ENCODE measurements around the gene STAP2.

STAP2 gene

DNA sequence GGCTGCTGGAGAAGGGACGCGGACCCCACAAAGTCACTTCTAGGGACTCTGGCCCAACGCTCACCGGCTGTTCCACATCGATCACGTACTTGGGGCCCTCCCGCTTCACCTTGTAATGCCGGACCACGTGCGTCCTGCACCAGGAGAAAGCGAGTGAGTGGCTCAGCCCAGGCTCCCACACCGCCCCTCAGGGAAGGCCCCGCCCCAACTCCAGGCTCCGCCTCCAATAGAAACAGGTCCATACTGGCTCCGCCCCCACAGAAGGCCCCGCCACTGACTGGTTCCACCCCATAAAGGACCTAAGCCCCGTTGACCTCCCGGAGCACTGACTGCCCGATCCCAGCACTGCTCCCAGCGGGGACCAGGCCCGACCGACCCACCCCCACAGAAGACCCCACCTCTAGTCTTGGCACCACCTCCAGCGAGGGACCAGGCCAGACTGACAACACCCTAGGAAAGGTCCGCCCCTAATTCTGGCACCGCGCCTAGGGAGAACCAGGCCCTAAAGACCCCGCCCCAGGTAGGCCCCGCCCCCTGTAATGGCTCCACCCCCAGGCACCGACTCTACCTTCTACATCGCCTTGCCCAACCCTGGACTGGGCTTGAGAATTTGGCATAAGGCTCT, 11.3 kb downstream of the STAP2 start:
- DNase-seq (ENCODE audit: low read depth): no peak

DNA sequence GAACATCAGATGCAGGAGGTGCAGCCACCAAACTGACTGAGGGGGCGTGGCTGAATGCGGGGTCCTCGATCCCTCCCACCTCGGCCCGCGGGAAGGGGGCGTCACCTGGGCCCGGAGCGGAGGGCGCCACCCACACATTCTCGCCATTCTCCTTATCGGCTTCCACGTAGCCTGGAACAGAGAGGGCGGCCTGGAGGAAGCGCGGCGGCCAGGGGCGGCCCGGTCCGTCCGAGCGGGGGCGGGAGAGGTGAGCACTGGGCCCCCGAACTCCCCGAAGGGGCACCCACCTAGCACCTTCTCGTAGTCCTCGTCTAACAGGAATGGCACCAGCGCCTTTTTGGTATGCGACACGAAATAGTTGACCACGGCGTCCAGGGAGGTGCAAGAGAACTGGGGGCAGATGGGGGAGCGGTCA, 11.8 kb downstream of the STAP2 start:
- no peak for DNase-seq (ENCODE audit: low read depth)

DNA sequence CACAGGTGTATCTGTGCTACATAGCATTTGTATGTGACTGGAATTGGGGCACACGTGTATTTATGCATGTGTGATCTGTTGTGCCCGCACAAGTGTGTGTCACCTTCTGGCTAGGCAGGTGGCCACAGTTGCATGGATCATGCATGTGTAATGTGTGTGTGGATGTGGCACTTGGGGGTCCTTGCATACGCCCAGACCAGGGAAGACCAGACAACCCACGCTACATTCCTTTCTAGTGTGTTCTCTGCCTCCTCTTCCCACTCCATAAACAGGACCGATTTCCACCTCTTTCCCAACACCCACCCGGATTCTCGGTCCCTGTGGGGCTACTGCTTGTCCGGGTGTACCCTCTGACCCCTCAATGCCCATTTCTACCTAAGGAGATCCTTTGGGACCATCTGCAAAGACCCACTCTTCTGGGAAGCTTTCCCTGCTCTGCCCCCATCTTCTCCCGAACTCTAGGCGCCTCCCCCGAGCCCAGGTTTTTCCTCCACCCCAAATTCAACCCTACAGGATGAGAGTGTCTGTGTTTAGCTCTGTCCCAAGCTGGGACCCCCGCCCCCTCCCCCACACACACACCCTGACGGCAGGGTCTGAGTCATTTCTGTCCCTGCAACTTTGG, 12.3 kb downstream of the STAP2 start:
- no peak for DNase-seq (ENCODE audit: low read depth)

DNA sequence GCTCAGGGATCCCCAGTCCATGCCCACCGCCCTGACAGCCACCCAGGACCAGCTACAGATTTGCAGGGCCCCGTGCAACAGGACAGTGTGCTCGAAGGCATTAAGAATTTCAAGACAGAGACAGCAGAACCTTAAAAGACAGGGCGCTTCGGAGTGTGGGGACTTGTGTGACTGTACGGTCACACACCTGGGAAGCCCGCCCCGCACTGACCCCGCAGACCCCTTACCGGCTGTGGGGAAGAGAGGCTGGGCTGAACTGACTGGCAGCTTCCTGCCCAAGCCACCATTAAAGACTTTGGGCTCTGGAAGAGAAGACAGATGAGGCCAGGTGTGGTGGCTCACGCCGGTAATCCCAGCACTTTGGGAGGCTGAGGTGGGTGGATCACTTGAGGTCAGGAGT, 14.4 kb downstream of the STAP2 start:
- no peak for DNase-seq (ENCODE audit: low read depth)

DNA sequence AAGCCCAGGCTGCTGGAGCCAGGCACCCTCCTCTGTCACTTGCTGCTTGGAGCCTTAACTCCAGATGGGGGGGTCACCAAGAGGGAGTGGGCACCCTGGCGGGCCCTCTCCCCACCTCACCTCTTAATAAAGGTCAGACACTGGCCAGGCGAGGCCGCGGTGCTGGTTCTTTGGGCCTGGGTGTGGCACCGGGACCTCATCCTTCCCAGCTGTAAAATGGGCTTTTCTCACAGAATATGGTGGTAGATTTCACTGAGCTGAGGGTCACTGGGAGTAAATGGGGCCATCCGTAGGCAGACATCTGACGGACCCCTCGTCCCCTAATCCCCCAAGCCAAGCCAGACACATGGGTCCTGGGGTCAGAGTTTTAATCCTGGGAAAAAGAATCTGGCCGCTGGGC, 14.9 kb downstream of the STAP2 start:
- no peak for DNase-seq (ENCODE audit: low read depth)

DNA sequence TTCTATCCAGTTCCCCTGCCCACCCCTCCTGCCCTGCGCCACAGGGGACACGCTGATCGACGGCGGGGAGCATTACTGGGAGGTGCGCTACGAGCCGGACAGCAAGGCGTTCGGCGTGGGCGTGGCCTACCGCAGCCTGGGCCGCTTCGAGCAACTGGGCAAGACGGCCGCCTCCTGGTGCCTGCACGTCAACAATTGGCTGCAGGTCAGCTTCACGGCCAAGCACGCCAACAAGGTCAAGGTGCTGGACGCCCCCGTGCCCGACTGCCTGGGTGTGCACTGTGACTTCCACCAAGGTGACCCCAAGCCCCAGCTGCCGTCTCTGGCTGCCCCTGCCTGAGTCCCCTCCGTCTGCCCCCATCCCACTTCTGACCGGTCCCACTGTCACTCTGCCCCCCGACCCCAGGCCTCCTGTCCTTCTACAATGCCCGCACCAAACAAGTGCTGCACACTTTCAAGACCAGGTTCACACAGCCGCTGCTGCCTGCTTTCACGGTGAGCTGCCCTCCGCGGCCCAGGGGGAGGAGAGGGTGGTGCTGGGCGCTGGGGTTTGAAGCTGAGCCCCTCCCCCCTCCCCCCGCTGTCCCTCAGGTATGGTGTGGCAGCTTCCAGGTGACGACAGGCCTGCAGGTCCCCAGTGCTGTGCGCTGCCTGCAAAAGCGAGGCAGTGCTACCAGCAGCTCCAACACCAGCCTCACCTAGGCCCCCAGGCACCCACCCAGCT, 15.5 kb downstream of the STAP2 start:
- no peak for DNase-seq (ENCODE audit: low read depth)

DNA sequence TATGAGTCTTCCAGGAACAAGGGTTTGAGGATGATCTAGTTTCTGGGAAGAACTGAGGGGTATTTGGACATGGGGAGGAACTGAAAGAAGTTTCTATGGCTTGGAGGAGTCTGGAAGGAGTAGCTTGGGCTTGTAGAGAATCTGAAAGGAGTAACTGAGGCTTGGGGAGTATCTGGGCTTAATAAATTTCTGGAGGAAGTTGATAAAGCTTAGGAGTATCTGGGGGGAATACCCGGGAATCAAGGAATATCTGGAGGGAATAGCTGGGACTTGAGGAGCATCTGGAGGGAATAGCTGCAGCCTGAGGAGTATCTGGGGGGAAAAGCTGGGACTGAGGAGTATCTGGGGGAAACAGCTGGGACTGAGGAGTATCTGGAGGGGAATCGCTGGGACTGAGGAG, 18.2 kb downstream of the STAP2 start:
- no peak for DNase-seq (ENCODE audit: low read depth)

DNA sequence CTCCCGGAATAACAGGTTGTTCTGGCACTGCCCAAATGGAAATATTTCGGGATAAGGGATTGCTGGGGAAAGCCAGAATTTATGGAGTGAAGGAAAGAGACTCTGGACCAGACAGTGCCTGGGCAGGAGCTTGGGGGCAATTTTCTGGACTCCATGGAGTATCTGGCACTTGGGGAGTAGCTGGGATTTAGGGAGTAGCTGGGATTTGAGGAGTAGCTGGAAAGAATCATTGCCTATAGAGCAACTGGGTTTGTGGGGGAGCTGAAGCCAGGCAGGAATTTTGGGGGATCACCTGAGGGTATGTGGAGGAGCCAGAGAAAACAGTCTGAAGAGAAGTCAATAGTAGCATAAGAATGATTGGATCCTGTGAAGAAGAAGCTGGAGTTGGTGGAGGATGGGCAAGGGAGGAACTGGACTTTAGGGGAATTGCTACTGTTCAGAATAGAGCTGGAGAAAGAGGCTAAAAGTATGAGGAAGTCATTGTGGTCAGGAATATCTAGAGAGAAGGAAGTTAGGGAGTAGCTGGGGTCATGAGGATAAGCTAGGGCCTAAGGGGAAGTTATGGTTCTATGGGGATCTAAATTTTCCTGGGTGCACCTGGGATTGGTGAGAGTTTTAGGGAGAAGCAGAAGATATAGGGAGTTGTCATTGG, 19.4 kb downstream of the STAP2 start:
- no peak for DNase-seq (ENCODE audit: low read depth)

DNA sequence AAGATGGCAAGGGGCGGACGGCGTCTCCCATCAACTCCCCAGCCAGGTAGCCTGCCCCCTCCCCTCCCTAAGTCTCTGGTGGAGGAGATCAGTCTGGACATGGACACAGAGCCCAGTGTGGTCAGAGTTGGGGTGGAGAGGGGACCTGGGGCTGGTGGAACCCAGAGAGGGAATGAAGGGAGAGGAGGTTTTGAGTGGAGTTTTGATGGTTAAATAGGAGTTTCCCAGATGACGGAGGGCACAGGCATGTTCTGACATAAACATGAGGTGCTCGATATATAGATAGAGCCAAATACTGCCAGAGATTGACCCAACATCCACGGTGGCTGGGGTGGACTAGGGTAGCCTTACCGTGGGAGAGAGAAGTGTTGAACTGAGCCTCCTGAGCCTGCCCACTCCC, 20.2 kb downstream of the STAP2 start:
- DNase-seq (ENCODE audit: low read depth): no peak

DNA sequence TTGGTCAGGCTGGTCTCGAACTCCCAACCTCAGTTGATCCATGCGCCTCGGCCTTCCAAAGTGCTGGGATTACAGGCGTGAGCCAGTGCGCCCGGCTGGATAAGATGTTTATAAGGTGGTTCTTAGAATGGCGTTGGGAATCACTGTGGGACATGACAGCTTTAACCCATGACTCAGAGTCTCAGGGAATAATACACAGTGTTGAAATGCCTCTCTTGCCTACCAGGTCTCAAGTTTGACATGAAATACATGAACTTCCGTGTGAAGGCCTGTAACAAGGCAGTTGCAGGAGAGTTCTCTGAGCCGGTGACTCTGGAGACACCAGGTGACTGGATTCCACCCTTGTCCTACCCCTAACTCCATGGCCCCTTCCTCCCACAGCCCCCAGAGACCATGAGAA, 21.7 kb downstream of the STAP2 start:
- DNase-seq (ENCODE audit: low read depth): no peak

DNA sequence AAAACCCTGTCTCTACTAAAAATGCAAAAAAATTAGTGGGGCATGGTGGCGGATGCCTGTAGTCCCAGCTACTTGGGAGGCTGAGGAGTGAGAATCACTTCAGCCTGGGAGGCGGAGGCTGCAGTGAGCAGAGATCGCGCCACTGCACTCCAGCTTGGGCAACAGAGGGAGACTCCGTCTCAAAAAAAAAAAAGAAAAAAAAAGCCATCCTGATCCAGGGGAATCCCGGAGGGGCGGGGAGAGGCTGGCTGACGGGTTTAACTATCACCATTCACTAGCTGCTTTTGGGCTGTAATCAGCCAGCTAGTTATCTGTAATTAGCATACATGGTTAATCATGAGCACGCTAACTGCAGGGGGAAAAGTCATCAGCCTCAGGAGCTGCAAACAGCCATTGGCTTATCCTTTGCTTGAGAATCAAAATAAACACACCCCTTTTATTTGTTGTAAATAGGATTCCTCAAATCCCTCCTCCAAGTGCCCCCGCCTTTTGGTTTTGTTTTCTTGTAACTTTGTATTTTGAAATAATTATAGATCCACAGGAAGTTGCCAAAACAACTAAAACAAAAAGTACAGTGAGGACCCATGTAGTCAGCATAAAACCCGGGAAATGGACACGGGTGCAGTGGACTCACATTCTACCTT, 24.7 kb downstream of the STAP2 start:
- no peak for DNase-seq (ENCODE audit: low read depth)

DNA sequence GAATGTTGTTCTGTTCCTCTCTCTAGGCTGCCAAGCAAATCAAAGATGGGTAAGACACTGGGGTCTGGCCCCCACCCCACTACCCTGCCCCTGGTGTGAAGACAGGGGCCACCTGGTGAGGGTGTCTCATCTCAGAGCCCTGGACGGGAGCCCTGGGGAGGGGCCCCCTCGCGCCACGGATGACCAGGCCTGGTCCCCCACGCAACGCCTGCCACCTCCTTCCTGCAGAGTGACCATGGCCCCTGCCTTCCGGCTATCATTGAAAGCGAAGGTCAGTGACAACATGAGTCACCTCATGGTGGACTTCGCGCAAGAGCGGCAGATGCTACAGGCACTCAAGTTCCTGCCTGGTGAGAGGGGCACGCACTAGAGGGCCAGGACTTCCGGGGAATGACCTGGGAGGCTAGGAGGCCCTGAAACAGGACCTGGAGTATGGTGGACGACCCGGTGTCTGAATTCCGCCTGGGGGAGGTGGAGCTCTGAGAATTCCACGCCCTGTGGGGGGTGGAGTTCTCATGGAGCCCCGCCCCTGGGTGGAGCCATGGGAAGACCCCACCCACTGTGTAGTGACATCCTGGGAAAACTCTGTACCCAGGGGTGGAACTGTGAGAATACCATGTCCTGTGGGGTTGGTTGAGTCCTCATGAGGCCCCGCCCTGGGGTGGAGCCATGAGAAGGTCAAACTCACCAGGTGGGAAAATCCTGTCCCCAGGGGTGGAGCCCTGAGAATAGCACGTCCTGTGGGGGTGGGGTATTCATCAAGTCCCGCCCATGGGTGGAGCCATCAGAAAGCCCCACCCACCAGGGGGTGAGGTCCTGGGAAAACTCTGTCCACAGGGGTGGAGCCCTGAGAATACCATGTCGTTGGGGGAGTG, 28.1 kb downstream of the STAP2 start:
- DNase-seq (ENCODE audit: low read depth): no peak

DNA sequence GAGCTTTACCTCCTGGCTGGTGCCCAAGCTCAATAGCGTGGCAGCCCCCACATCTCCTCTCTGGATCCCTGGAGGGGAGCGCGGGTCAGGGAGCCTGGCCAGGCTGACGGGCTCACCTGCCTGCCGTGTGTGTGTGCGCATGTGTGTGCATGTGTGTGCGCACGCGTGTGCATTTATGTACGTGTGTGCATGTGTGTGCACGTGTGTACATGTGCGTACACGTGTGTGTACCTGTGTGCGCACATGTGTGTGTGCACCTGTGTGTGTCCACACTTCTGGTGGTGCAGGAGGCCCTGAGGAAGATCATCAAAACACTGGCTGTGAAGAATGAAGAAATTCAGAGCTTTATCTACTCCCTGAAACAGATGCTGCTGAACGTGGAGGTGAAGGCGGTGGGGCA, 33.0 kb downstream of the STAP2 start:
- DNase-seq (ENCODE audit: low read depth): no peak

DNA sequence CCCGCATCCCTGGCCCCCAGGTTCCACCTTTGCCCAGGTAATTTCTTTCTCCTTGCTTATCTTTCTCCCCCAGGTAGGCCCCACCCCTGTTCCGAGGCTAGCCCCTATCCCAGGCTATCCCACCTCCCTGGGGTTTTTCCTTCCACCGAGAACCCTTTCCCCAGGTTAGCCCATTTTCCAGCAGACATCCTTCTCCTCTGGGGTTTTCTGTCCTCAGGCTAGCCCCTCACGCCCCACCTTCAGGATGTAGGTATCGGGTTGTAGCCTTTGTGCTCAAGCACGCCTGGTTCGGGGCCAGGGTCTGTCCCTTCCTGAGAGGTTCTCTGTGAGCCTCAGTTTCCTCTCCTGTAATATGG, 33.4 kb downstream of the STAP2 start:
- DNase-seq (ENCODE audit: low read depth): no peak

DNA sequence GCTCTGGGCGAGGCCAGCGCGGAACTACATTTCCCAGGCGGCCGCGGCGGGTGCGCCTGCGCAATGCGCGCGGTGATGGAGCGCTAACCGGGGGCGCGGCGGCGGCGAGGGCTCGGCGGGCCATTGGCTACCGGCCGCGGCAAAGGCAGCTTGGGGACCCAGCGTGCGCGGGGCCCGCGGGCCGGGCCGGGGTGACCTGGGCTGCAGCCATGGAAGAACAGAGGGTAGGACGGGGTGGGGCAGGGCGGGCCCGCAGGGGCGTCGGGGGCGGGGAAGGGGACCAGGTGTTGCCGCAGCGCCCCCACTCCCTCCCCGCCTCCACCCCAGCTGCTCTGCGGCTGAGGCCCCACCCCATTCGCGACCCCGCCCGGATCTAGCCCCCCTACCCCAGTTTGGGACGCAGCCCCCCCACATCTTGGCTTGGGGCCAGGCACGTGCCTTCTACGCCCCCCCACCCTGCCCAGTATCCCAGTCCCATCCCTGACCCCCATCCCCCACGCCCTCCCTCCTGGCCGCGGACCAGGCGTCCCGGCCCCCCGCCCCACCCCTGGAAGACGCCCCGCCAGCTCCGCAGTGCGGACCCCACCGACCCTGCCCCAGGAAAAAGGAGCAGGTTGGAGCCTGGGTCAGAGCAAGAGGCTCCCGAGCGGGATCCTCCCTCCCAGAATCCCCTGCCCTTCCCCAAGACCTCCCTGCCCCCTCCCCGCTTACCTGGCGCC, 33.9 kb downstream of the STAP2 start, which contains the start of gene FSD1:
Gene FSD1, plus strand, starts transcription at position 61 of the 719 bp plus-strand sequence. Its CDS starts 149 bp downstream, at position 210.
- no peak for DNase-seq (ENCODE audit: low read depth)

DNA sequence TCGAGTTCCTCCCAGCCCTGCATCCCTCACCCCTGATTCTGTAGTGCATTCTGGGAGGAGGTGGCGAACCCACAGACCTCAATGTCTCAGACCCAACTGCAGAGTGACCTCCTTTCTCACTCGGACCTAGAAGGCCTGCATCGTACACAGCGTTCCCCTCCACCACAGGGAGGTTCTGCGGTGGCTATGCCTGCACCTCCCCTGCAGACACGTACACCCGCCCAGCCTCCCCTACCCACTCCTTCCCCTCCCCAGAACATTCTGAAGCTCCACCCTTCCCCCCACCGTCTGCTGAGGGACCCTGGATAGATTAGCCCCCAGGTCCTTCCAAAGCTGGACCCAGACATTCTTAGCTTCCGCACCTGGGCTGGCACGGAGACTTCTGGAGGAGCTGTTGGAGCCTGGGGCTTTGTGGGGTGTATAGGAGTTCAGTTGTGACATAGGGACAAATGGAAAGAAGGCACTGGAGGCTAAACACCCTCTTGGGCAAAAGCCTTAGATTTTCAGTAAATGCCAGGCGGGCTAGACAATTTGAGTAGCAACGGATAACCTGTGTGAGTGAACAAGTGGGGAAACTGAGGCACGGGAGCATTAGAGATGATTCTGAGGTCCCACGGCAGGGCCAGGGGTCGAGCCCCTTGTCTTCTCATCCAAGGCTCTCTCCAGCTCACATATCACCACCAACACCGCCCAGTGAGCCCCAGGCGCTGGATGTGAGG, 34.6 kb downstream of the STAP2 start:
- no peak for DNase-seq (ENCODE audit: low read depth)

DNA sequence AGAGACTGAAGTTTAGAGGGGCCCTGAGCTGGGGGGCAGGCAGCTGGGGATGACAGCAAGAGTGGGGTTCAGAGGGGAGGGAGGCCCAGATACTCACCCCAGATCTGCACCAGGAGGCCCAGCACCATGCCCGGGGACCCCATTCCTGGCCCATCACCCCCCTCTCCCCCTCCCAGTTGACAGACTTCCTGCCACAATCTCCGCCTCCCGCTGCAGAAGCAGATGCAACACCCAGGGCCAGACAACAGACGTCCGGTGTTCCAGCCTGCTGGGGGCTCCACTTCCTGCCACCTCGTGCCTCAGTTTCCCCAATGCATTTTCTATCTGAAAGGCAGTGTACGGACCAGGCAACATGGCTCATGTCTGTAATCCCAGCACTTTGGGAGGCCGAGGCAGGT, 36.4 kb downstream of the STAP2 start, which contains the start of gene TMIGD2:
Gene TMIGD2, minus strand, starts transcription at position 147 of the 398 bp plus-strand sequence. Its CDS starts 4 bp downstream, at position 143.
- no peak for DNase-seq (ENCODE audit: low read depth)

DNA sequence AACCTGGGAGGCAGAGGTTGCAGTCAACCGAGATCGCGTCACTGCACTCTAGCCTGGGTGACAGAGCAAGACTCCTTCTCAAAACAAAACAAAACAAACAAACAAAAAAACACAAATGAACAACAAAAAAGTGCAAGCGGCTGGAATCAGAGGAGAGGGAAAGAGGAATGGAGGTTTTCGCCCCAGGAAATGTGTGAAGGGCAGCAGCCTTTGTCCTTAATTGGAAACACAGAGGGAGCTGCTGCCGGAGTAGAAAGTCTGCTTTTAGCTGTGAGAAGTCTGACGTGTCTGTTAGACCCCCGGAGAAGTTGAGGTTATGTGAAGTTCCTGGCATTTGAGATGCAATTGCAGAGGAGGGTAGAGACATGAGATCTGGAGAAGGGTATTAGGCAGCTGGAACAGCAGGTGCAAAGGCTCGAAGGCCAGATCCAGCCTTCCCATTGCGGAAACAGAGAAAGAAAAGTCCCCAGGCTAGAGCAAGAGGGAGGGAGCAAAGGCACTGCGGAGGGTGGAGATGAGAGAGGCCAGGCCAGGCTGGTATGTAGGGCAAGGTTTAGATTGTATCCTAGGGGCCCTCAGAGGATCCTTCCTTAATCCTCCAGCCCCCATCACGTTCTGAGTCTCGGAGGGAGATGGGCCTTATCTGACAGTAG, 36.9 kb downstream of the STAP2 start:
- DNase-seq (ENCODE audit: low read depth): no peak

DNA sequence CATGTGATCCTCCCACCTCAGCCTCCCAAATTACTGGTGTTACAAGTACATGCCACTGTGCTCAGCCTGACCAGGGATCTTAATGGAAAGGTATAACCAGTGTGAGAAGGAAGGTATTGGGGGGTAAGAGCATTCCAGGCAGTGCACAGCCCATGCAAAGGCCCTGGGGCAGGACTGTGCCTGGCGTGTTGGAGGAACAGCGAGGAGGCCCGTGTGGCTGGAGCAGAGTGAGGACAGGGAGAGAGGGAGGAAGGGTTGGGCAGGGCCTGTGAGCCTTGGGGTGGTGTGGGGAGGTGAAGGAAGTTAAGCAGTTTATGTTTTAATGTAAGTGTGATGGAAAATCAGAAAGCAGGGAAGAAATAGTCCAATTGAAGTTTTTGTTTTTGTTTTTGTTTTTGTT, 38.0 kb downstream of the STAP2 start:
- no peak for DNase-seq (ENCODE audit: low read depth)
